22Rv1 (cell line): ENCODE results near the gene MMP15.

Experiments
- ZFX ChIP-seq: fragments of 450-650 bp; IDR thresholded peaks from 2 replicates; pipeline ENCODE4 v1.6.1; 2017; ENCODE audit warnings: antibody characterized with exemption, borderline replicate concordance
- TF ChIP-seq, protein P1 (sequence below): fragments of 450-650 bp; IDR thresholded peaks from 2 replicates; pipeline ENCODE4 v1.5.1; 2017; ENCODE audit warnings: mild to moderate bottlenecking

DNA sequence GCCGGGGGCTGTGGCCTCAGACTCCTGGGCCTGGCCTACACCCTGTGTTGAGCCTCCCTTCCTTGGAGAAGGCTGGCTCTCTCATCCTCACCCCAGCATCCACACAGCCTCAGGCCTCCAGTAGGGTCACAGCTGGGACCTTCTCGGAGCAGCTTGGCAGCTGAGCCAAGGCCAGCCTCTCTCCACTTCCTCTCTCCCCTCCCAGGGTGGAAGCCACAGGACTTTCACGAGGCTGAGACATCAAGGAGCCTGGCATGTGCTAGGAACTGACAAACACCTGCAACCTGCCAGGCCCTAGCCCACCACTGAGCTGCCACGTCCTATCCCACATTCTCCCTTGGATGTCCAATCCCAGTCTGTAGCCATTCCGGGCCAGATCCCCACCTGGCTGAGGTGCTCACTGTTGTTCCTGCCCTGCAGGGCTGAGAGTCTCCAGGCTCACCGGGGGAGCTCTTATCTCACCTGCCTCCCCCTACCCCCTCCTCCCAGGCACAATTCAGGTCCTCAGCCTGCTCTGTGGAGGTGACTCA lies 3.1 kb downstream of the MMP15 start:
- TF ChIP-seq, protein P1, sequence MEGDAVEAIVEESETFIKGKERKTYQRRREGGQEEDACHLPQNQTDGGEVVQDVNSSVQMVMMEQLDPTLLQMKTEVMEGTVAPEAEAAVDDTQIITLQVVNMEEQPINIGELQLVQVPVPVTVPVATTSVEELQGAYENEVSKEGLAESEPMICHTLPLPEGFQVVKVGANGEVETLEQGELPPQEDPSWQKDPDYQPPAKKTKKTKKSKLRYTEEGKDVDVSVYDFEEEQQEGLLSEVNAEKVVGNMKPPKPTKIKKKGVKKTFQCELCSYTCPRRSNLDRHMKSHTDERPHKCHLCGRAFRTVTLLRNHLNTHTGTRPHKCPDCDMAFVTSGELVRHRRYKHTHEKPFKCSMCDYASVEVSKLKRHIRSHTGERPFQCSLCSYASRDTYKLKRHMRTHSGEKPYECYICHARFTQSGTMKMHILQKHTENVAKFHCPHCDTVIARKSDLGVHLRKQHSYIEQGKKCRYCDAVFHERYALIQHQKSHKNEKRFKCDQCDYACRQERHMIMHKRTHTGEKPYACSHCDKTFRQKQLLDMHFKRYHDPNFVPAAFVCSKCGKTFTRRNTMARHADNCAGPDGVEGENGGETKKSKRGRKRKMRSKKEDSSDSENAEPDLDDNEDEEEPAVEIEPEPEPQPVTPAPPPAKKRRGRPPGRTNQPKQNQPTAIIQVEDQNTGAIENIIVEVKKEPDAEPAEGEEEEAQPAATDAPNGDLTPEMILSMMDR, result no peak
- no peak for TF ChIP-seq ZFX
